DOHH2 (cell line): ENCODE measurements around the gene PRAC1.

ENCODE experiments used
- H3F3A ChIP-seq: fragments of 200-600 bp; sonication (generic), shearing (Covaris generic); 2 replicates; pipeline ENCODE4 v1.6.0; 2016; ENCODE audit warnings: antibody characterized with exemption, mild to moderate bottlenecking; ENCODE audit not compliant: control insufficient read depth, insufficient read depth
- H3K27ac ChIP-seq: fragments of 200-600 bp; sonication (generic); 2 replicates; pipeline ENCODE4 v1.5.1; 2014; ENCODE audit warnings: low read depth, mild to moderate bottlenecking, low read length, moderate library complexity
- H3K27me3 ChIP-seq: fragments of 200-600 bp; sonication (generic); 2 replicates; pipeline ENCODE4 v1.6.1; 2014; ENCODE audit warnings: mild to moderate bottlenecking, low read length, mixed read lengths; ENCODE audit not compliant: control insufficient read depth
- H3K36me3 ChIP-seq: fragments of 200-600 bp; sonication (generic); 2 replicates; pipeline ENCODE4 v1.6.1; 2014; ENCODE audit warnings: mild to moderate bottlenecking, low read length, moderate library complexity, mixed read lengths; ENCODE audit not compliant: control insufficient read depth
- H3K4me1 ChIP-seq: fragments of 200-600 bp; sonication (generic); 2 replicates; pipeline ENCODE4 v1.6.1; 2014; ENCODE audit warnings: mild to moderate bottlenecking, low read length, mixed read lengths; ENCODE audit not compliant: control insufficient read depth
- H3K4me2 ChIP-seq: fragments of 200-600 bp; sonication (generic); 2 replicates; pipeline ENCODE4 v1.6.0; 2014; ENCODE audit warnings: mild to moderate bottlenecking, low read length, moderate library complexity
- H3K4me3 ChIP-seq: fragments of 200-600 bp; sonication (generic); 2 replicates; pipeline ENCODE4 v1.5.1; 2014; ENCODE audit warnings: mild to moderate bottlenecking, low read length, mixed read lengths
- H3K79me2 ChIP-seq: fragments of 200-600 bp; sonication (generic); 2 replicates; pipeline ENCODE4 v1.6.1; 2014; ENCODE audit warnings: mild to moderate bottlenecking, low read length, mixed read lengths; ENCODE audit not compliant: control insufficient read depth
- H3K9me2 ChIP-seq: fragments of 200-600 bp; sonication (generic); replicated peaks from 2 replicates; pipeline ENCODE4 v1.6.1; 2014; ENCODE audit warnings: mild to moderate bottlenecking, low read length, mixed read lengths; ENCODE audit not compliant: control insufficient read depth
- H3K9me3 ChIP-seq: fragments of 200-600 bp; sonication (generic); 2 replicates; pipeline ENCODE4 v1.6.1; 2014; ENCODE audit warnings: antibody characterized with exemption, low read length, mixed read lengths; ENCODE audit not compliant: control insufficient read depth, insufficient read depth
- H4K20me1 ChIP-seq: fragments of 200-600 bp; sonication (generic); 2 replicates; pipeline ENCODE4 v1.6.0; 2014; ENCODE audit warnings: low read depth, mild to moderate bottlenecking, antibody characterized with exemption, low read length, moderate library complexity; ENCODE audit not compliant: control insufficient read depth, insufficient read depth
- EZH2phosphoT487 ChIP-seq: fragments of 200-600 bp; sonication (generic); IDR thresholded peaks from 2 replicates; pipeline ENCODE4 v1.6.1; 2017; ENCODE audit warnings: borderline replicate concordance, mild to moderate bottlenecking, antibody characterized with exemption, low read length, moderate library complexity, mixed read lengths
- TF ChIP-seq, protein P1 (sequence below): fragments of 200-600 bp; sonication (generic); IDR thresholded peaks from one replicate; pipeline ENCODE4 v1.5.1; 2014; ENCODE audit warnings: antibody characterized with exemption, mild to moderate bottlenecking, low read depth, low read length; ENCODE audit not compliant: poor library complexity, severe bottlenecking

The PRAC1 gene

DNA sequence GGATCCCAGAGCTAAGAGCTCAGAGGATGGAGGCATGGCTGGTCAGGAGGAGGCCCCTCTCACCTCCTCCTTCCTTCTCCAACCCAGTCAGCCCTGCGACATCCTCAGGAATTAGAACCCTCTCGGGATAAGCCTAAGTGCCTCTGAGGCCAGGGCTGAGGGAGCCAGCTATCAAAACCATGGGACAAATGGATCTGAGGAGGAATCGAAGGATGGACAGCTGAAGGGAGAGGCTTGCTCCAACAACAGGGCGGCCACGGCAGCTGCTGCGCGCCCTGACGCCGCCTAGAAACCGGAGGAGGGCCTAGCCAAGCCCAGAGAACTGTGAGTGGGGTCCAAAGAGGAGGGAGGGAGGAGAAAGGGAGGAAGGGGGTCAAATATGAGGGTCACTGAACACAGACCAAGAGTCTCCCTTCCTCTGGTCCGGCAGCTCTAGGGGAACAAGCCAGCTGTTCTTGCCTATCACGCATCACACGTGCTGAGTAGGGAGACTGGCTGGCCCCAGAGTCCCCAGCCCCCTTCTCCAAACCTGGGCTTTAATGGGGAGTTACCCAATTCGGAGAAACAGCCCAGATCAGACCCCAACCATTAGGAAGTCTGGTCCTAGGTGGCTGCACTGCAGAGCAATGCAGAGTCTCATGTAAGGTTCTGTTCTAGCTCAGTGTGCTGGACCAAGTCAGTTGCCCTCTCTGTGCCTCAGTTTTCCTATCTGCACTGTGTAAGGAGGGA is 12.2 kb upstream of the PRAC1 start:
- Histone ChIP-seq H3K4me3 (no peak overlapping the region), H3K27me3 (peaks cover 58% of the 10 kb centered on the region), H4K20me1 (no peaks in the 10 kb centered on the region), H3K4me2 (no peak overlapping the region), H3K79me2 (no peaks in the 10 kb centered on the region), H3F3A (no peaks in the 10 kb centered on the region), H3K27ac (no peak overlapping the region), H3K36me3 (no peaks in the 10 kb centered on the region), H3K9me3 (no peaks in the 10 kb centered on the region), H3K4me1 (no peaks in the 10 kb centered on the region), H3K9me2 (no peaks in the 10 kb centered on the region)
- TF ChIP-seq, protein P1, sequence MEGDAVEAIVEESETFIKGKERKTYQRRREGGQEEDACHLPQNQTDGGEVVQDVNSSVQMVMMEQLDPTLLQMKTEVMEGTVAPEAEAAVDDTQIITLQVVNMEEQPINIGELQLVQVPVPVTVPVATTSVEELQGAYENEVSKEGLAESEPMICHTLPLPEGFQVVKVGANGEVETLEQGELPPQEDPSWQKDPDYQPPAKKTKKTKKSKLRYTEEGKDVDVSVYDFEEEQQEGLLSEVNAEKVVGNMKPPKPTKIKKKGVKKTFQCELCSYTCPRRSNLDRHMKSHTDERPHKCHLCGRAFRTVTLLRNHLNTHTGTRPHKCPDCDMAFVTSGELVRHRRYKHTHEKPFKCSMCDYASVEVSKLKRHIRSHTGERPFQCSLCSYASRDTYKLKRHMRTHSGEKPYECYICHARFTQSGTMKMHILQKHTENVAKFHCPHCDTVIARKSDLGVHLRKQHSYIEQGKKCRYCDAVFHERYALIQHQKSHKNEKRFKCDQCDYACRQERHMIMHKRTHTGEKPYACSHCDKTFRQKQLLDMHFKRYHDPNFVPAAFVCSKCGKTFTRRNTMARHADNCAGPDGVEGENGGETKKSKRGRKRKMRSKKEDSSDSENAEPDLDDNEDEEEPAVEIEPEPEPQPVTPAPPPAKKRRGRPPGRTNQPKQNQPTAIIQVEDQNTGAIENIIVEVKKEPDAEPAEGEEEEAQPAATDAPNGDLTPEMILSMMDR, result no peak
- TF ChIP-seq EZH2phosphoT487, result no peak

DNA sequence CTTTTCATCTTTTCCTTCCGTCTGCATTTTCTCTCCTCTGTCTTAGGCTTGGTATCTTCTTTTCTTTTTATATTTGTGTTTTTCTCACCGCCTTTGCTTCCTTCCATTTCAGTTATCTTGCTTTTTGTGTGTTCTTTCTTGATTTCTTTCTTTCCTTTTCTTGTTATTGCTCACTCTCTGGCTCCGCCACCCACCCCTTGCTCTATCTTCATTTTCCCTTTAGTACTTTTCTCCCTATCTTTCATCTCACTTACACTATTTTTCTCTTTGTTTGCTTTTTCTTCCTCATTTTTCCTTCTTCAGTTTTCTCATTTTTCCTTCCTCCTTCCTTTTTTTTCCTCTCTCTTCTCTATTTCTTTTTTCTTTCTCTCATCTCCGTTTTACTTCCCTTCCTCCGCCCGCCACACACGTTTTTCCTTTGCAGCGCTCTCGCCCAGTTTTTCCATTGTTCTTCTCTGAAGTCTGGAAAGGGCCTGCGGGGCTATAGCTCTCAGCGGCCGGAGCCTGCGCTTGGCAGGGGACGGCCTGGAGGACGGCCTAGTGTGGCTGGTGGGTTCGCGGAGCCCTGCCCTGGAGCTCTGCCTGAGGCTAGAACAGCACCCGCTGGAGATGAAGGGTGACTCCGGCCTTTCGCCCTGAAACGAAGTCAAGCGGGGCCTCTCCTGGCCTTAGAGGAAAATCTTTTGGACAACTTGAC is 11.5 kb upstream of the PRAC1 start:
- no peaks in the 10 kb centered on the region for H3K36me3 ChIP-seq
- no peaks in the 10 kb centered on the region for H3K9me3 ChIP-seq
- H3K27me3 ChIP-seq, result peaks cover 58% of the 10 kb centered on the region
- H3K27ac ChIP-seq, result no peak overlapping the region
- H3F3A ChIP-seq, result no peaks in the 10 kb centered on the region
- no peaks in the 10 kb centered on the region for H3K79me2 ChIP-seq
- no peaks in the 10 kb centered on the region for H3K9me2 ChIP-seq
- H3K4me3 ChIP-seq, result no peak overlapping the region
- no peak overlapping the region for H3K4me2 ChIP-seq
- H4K20me1 ChIP-seq, result no peaks in the 10 kb centered on the region
- no peaks in the 10 kb centered on the region for H3K4me1 ChIP-seq
- TF ChIP-seq EZH2phosphoT487, result no peak
- TF ChIP-seq, protein P1, result no peak

DNA sequence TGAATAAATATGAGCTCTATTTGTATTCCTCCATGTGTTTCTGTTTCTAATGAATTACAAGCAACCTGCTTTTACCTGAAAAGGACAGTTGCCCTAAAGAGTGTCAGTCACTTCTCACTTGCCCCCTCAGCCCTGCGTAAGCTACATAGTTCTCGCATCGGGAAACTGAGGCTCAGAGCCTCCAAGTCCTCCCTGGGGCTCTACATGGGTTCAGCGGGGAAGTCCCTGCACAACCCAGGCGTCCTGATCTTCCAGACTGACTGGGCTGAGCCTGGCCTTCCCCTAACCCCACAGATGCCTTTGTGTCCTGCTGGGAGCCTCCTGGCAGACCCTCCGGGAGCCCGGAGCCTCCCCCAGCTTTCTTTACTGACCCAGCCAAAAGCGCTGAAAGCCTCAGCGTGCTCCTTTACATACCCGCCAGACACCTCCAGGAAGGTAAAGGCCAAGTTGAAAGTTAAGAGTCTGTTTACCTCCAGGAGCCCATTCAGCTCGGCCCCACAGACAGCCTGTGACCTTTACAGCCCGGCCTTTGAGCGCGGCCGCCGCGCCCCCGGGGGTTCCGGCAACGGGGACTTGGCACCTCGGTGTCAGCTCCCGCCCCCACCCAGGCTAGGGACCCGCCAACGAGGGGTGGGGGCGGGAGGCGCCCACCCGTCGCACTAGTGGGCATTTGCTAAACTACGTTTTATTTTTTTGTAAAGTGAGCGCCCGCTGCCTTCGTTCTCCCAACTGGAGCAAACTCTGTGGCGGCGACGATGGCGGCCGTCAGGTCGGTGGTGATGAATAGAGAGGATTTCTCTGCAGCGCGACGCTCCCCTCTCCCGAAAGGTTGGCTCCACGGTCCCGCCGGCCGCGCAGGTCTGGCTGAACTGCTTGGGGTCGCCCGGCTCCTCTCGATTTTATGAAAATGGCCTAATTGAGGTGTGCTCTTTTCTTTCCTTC is 10.6 kb upstream of the PRAC1 start:
- Histone ChIP-seq H3K9me2 (no peaks in the 10 kb centered on the region), H3F3A (no peaks in the 10 kb centered on the region), H3K9me3 (no peaks in the 10 kb centered on the region), H3K36me3 (no peaks in the 10 kb centered on the region), H3K4me2 (no peak overlapping the region), H3K79me2 (no peaks in the 10 kb centered on the region), H3K27me3 (peaks cover 52% of the 10 kb centered on the region), H4K20me1 (no peaks in the 10 kb centered on the region), H3K27ac (no peak overlapping the region), H3K4me3 (no peak overlapping the region), H3K4me1 (no peaks in the 10 kb centered on the region)
- no peak for TF ChIP-seq EZH2phosphoT487
- TF ChIP-seq, protein P1, result no peak
